SK-N-SH (cell line): ENCODE data around the gene SIGLEC12. TPM values are rescaled to one million over a fixed set of nuclear protein-coding genes. Genes with fewer than 3 reads are reported as not detected.

Experiments
- CTCF ChIA-PET: fragments of 300-600, 350-600 bp; formaldehyde crosslinking; extraction: SDS; loops from one replicate; lab custom pipeline; 2021; lab: Yijun Ruan, JAX
- POLR2A ChIA-PET: fragments of 350-600 bp; sonication (Branson Sonifier 250); formaldehyde crosslinking; extraction: SDS; loops from one replicate; lab custom pipeline; 2020; ENCODE audit warnings: antibody characterized with exemption, inconsistent platforms; lab: Yijun Ruan, JAX
- DNase-seq: peaks from one replicate; pipeline ENCODE4 v3.0.0; 2012
- H2AFZ ChIP-seq: fragments of 200-600 bp; sonication (generic); 2 replicates; pipeline ENCODE4 v1.8.1; 2016; ENCODE audit warnings: antibody characterized with exemption, mild to moderate bottlenecking, low read depth
- H3F3A ChIP-seq: fragments of 200-600 bp; sonication (generic); replicated peaks from 2 replicates; pipeline ENCODE3; 2016; ENCODE audit warnings: antibody characterized with exemption, mild to moderate bottlenecking; ENCODE audit not compliant: insufficient read depth
- H3K27ac ChIP-seq, 2 experiments: fragments of 200-500 bp in 1 of 2; fragments of 200-600 bp in 1 of 2; sonication (Bioruptor generic) in 1 of 2; sonication (generic), shearing (Covaris generic) in 1 of 2; 2 replicates each; pipeline versions ENCODE4 v1.5.1 to v1.6.1; 2014 to 2016; ENCODE audit warnings: low read depth in 2 of 2, inconsistent platforms in 1 of 2, low read length in 1 of 2, mild to moderate bottlenecking in 1 of 2, mixed read lengths in 1 of 2
- H3K27me3 ChIP-seq: fragments of 200-600 bp; sonication (generic), shearing (Covaris generic); 2 replicates; pipeline ENCODE4 v1.6.1; 2016; ENCODE audit warnings: mixed run types; ENCODE audit not compliant: insufficient read depth
- H3K36me3 ChIP-seq, 2 experiments: fragments of 200-500 bp in 1 of 2; fragments of 200-600 bp in 1 of 2; sonication (Bioruptor generic) in 1 of 2; sonication (generic) in 1 of 2; replicated peaks in 1 of 2; 2 replicates each; pipeline versions ENCODE3 to v1.5.1; 2014 to 2016; ENCODE audit warnings: low read length in 1 of 2, mild to moderate bottlenecking in 1 of 2; ENCODE audit not compliant: insufficient read depth in 2 of 2, control insufficient read depth in 1 of 2
- H3K4me1 ChIP-seq, 2 experiments: fragments of 200-500 bp in 1 of 2; fragments of 200-600 bp in 1 of 2; sonication (Bioruptor generic) in 1 of 2; sonication (generic), shearing (Covaris generic) in 1 of 2; 2 replicates each; pipeline versions ENCODE4 v1.5.1 to v1.6.1; 2014 to 2016; ENCODE audit warnings: low read depth in 1 of 2, low read length in 1 of 2, mixed run types in 1 of 2; ENCODE audit not compliant: insufficient read depth in 2 of 2, control insufficient read depth in 1 of 2
- H3K4me2 ChIP-seq: fragments of 200-600 bp; sonication (generic), shearing (Covaris generic); 2 replicates; pipeline ENCODE4 v1.6.1; 2017; ENCODE audit warnings: mixed run types
- H3K4me3 ChIP-seq, 2 experiments: fragments of 200-500 bp in 1 of 2; fragments of 200-600 bp in 1 of 2; sonication (Bioruptor generic) in 1 of 2; sonication (generic), shearing (Covaris generic) in 1 of 2; 2 replicates each; pipeline versions ENCODE4 v1.5.1 to v1.8.1; 2014 to 2016; ENCODE audit warnings: low read depth in 2 of 2, inconsistent platforms in 1 of 2, low read length in 1 of 2, mild to moderate bottlenecking in 1 of 2, mixed read lengths in 1 of 2, moderate library complexity in 1 of 2
- H3K79me2 ChIP-seq: fragments of 200-600 bp; sonication (generic); 2 replicates; pipeline ENCODE4 v1.8.1; 2017; ENCODE audit warnings: mild to moderate bottlenecking; ENCODE audit not compliant: insufficient read depth
- H3K9ac ChIP-seq: fragments of 200-600 bp; sonication (generic); 2 replicates; pipeline ENCODE4 v1.6.1; 2017; ENCODE audit warnings: mixed run types
- H3K9me2 ChIP-seq: fragments of 200-600 bp; sonication (generic); 2 replicates; pipeline ENCODE4 v1.6.1; 2017; ENCODE audit warnings: mixed run types
- H3K9me3 ChIP-seq: fragments of 200-600 bp; sonication (generic); 2 replicates; pipeline ENCODE4 v1.6.1; 2017; ENCODE audit warnings: mixed run types, mild to moderate bottlenecking, moderate library complexity
- H4K20me1 ChIP-seq: fragments of 200-600 bp; sonication (generic); 2 replicates; pipeline ENCODE4 v1.6.1; 2017; ENCODE audit warnings: mild to moderate bottlenecking, mixed run types; ENCODE audit not compliant: insufficient read depth
- CHD2 ChIP-seq: fragments of 150-350 bp; IDR thresholded peaks from 2 replicates; pipeline ENCODE4 v1.6.1; 2018; ENCODE audit warnings: low read length; ENCODE audit not compliant: partially characterized antibody
- EP300 ChIP-seq, 2 experiments: IDR thresholded peaks; 2 replicates each; pipeline versions ENCODE4 v1.4.0 to v1.6.1; 2012; ENCODE audit warnings: borderline replicate concordance in 1 of 2, low read depth in 1 of 2, low read length in 1 of 2
- EZH2phosphoT487 ChIP-seq: fragments of 200-600 bp; sonication (generic); IDR thresholded peaks from 2 replicates; pipeline ENCODE4 v1.6.1; 2017; ENCODE audit warnings: low read depth, mixed run types, mild to moderate bottlenecking, antibody characterized with exemption, moderate library complexity, borderline replicate concordance
- FOSL2 ChIP-seq: IDR thresholded peaks from 2 replicates; pipeline ENCODE4 v1.4.0; 2012; ENCODE audit warnings: low read depth, mild to moderate bottlenecking, moderate library complexity, borderline replicate concordance
- FOXM1 ChIP-seq: IDR thresholded peaks from 2 replicates; pipeline ENCODE4 v1.4.0; 2012; ENCODE audit warnings: low read depth, mild to moderate bottlenecking
- JUND ChIP-seq: IDR thresholded peaks from 2 replicates; pipeline ENCODE4 v1.4.0; 2012
- NFIC ChIP-seq: IDR thresholded peaks from 2 replicates; pipeline ENCODE4 v1.4.0; 2012; ENCODE audit warnings: borderline replicate concordance
- RAD21 ChIP-seq: IDR thresholded peaks from 2 replicates; pipeline ENCODE4 v1.6.1; 2012; ENCODE audit warnings: mild to moderate bottlenecking, low read length
- RCOR1 ChIP-seq: fragments of 150-350 bp; IDR thresholded peaks from 2 replicates; pipeline ENCODE4 v1.6.1; 2017; ENCODE audit warnings: antibody characterized with exemption, low read length
- RXRA ChIP-seq: IDR thresholded peaks from 2 replicates; pipeline ENCODE4 v1.4.0; 2012; ENCODE audit warnings: low read depth, mild to moderate bottlenecking, borderline replicate concordance
- SIN3A ChIP-seq: IDR thresholded peaks from 2 replicates; pipeline ENCODE4 v1.6.1; 2012; ENCODE audit warnings: low read depth, mild to moderate bottlenecking, low read length, moderate library complexity, borderline replicate concordance
- SMC3 ChIP-seq: IDR thresholded peaks from 2 replicates; pipeline ENCODE4 v1.6.1; 2012; ENCODE audit warnings: low read depth, low read length, improper control_type of control experiment
- TCF12 ChIP-seq: IDR thresholded peaks from 2 replicates; pipeline ENCODE4 v1.4.0; 2012
- WGBS: methylation state at CpG from one replicate; pipeline ENCODE4 v1.1.6; 2017; ENCODE audit warnings: low lambda C conversion rate; 5-methylcytosine and 5-hydroxymethylcytosine counted together
- polyA plus RNA-seq, 3 experiments: library from polyadenylated mRNA; depleted of rRNA; stranded (reverse); fragments of >200 nt; gene quantifications; 2 replicates each; pipeline ENCODE4 v1.2.3, GENCODE V29; 2012
- TF ChIP-seq, protein P1 (sequence below): IDR thresholded peaks from 2 replicates; pipeline ENCODE4 v1.6.1; 2012; ENCODE audit warnings: mild to moderate bottlenecking, low read depth, low read length, moderate library complexity
- TF ChIP-seq, protein P2 (sequence below): IDR thresholded peaks from 2 replicates; pipeline ENCODE4 v1.4.0; 2012; ENCODE audit warnings: low read depth, borderline replicate concordance
- TF ChIP-seq, protein P3 (sequence below): fragments of 150-350 bp; IDR thresholded peaks from 2 replicates; pipeline ENCODE4 v1.6.1; 2017; ENCODE audit warnings: antibody characterized with exemption, low read length, low read depth, borderline replicate concordance
- TF ChIP-seq, protein P4 (sequence below): IDR thresholded peaks from 2 replicates; pipeline ENCODE4; 2012

Gene SIGLEC12
- polyA plus RNA-seq, 1 of the 3 experiments (the other 2 are of a cell fraction) = not detected

DNA sequence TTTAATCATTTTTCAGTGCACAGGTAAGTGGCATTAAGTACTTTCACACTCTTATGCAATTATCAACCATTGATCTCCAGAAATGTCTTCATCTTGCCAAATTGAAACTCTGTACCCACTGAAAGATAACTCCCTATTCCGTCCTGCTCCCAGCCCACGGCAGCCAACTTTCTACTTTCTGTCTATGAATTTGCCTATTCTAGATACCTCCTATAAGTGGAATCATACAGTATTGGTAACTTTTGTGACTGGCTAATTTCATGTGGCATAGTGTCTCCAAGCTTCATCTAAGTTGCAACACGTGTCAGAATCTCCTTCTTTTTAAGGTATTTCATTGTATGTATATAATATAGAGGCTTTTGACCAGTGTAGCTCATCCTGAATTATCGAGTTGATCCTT is 29.0 kb downstream of the SIGLEC12 start (continued):
- TF ChIP-seq, protein P1, sequence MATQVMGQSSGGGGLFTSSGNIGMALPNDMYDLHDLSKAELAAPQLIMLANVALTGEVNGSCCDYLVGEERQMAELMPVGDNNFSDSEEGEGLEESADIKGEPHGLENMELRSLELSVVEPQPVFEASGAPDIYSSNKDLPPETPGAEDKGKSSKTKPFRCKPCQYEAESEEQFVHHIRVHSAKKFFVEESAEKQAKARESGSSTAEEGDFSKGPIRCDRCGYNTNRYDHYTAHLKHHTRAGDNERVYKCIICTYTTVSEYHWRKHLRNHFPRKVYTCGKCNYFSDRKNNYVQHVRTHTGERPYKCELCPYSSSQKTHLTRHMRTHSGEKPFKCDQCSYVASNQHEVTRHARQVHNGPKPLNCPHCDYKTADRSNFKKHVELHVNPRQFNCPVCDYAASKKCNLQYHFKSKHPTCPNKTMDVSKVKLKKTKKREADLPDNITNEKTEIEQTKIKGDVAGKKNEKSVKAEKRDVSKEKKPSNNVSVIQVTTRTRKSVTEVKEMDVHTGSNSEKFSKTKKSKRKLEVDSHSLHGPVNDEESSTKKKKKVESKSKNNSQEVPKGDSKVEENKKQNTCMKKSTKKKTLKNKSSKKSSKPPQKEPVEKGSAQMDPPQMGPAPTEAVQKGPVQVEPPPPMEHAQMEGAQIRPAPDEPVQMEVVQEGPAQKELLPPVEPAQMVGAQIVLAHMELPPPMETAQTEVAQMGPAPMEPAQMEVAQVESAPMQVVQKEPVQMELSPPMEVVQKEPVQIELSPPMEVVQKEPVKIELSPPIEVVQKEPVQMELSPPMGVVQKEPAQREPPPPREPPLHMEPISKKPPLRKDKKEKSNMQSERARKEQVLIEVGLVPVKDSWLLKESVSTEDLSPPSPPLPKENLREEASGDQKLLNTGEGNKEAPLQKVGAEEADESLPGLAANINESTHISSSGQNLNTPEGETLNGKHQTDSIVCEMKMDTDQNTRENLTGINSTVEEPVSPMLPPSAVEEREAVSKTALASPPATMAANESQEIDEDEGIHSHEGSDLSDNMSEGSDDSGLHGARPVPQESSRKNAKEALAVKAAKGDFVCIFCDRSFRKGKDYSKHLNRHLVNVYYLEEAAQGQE = no peak
- TF ChIP-seq EP300 (IDR thresholded peaks at IDR 0.05; ENCODE audit: borderline replicate concordance in 1 of 2, low read depth in 1 of 2, low read length in 1 of 2) = no peak
- no peak for TF ChIP-seq FOSL2
- TF ChIP-seq SMC3 = no peak
- TF ChIP-seq RAD21 = no peak
- TF ChIP-seq, all 33 proteins: peak for 0

DNA sequence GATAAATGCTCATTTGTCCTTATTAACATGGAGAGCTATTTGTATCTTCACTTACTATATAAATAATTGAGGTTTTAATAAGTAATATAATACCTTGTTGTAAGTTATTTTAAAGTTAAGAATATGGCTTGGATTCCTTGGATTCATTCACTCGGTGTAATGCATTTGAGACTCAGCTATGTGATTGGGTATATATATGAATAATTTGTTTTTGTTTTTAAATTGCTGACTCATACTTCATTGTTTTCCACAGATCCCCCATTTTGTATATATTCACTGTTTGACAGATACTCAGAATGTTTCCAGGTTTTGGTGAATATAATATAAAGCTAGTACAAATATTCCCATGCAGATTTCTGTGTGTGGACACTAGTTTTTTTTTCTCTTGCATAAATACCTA is 30.1 kb downstream of the SIGLEC12 start:
- no peaks in the 10 kb centered on the region for H3K9me2 ChIP-seq
- 4% methylated on average over 1 of the region's 1 CpG for WGBS

More for the DNA sequence above, 30.1 kb downstream of the SIGLEC12 start:
- no peaks in the 10 kb centered on the region for H3K79me2 ChIP-seq
- H3K27ac ChIP-seq = no peak overlapping the region
- H3K4me2 ChIP-seq = no peak overlapping the region
- H3K27me3 ChIP-seq = peaks cover 12% of the 10 kb centered on the region; the same call in 1 of the 2 replicates
- no peaks in the 10 kb centered on the region for H3F3A ChIP-seq
- ChIA-PET CTCF (interaction anchor here (0.9 to 6.8 kb wide), 9 partner anchors 9 to 306 kb away, joined by 3 to 137 read pairs (median 8); no protein-coding TSS in a partner anchor), POLR2A (no interaction called here)
- no peaks in the 10 kb centered on the region for H3K36me3 ChIP-seq
- H3K4me3 ChIP-seq = no peak overlapping the region
- no peaks in the 10 kb centered on the region for H3K4me1 ChIP-seq
- no peaks in the 10 kb centered on the region for H3K9me3 ChIP-seq
- H3K9ac ChIP-seq = no peak overlapping the region
- no peaks in the 10 kb centered on the region for H4K20me1 ChIP-seq
- TF ChIP-seq SIN3A (no peak), EZH2phosphoT487 (no peak), TCF12 (no peak), FOXM1 (no peak), CHD2 (no peak), RAD21 (no peak), RCOR1 (no peak), NFIC (no peak), SMC3 (no peak), JUND (no peak), RXRA (no peak)
- TF ChIP-seq, protein P2, sequence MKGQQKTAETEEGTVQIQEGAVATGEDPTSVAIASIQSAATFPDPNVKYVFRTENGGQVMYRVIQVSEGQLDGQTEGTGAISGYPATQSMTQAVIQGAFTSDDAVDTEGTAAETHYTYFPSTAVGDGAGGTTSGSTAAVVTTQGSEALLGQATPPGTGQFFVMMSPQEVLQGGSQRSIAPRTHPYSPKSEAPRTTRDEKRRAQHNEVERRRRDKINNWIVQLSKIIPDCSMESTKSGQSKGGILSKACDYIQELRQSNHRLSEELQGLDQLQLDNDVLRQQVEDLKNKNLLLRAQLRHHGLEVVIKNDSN = no peak
- TF ChIP-seq, protein P3, sequence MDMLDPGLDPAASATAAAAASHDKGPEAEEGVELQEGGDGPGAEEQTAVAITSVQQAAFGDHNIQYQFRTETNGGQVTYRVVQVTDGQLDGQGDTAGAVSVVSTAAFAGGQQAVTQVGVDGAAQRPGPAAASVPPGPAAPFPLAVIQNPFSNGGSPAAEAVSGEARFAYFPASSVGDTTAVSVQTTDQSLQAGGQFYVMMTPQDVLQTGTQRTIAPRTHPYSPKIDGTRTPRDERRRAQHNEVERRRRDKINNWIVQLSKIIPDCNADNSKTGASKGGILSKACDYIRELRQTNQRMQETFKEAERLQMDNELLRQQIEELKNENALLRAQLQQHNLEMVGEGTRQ = no peak
- TF ChIP-seq, protein P4, sequence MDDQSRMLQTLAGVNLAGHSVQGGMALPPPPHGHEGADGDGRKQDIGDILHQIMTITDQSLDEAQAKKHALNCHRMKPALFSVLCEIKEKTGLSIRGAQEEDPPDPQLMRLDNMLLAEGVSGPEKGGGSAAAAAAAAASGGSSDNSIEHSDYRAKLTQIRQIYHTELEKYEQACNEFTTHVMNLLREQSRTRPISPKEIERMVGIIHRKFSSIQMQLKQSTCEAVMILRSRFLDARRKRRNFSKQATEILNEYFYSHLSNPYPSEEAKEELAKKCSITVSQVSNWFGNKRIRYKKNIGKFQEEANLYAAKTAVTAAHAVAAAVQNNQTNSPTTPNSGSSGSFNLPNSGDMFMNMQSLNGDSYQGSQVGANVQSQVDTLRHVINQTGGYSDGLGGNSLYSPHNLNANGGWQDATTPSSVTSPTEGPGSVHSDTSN = no peak
- DNase-seq = no peak
- H2AFZ ChIP-seq = no peak overlapping the region
